ENCODE results near the gene IL2RA. TPM values are rescaled to one million over a fixed set of nuclear protein-coding genes. Genes with fewer than 3 reads are reported as not detected.

Gene IL2RA
- total RNA-seq, 1 experiment from 2014 or later = not detected

- DNase-seq (ENCODE audit: low spot score) = no peak
- intact Hi-C loops (cut with micrococcal nuclease; ENCODE audit: unreplicated experiment) = no loop called here
- no peaks in the 10 kb centered on the region for H3K4me1 ChIP-seq (ENCODE audit: insufficient read depth, low read length, poor library complexity, severe bottlenecking)
- TF ChIP-seq EZH2 (IDR thresholded peaks at IDR 0.05; ENCODE audit: borderline replicate concordance, low read depth, low read length, poor library complexity, severe bottlenecking) = no peak
- no peak for TF ChIP-seq CTCF (conservative IDR thresholded peaks at IDR 0.05; ENCODE audit: low read depth, low read length)
- H3K9me3 ChIP-seq (ENCODE audit: low read depth, low read length, poor library complexity, severe bottlenecking) = no peaks in the 10 kb centered on the region
- no peak overlapping the region for H3K27ac ChIP-seq (ENCODE audit: low read depth, low read length, poor library complexity, severe bottlenecking)
- H3K27me3 ChIP-seq (replicated peaks; ENCODE audit: insufficient read depth, low read depth, low read length, poor library complexity) = peaks cover 25% of the 10 kb centered on the region
- CTCF ChIA-PET = no interaction called here
- no TSS peak for BruUV-seq (replicated peaks)
- H3K36me3 ChIP-seq (ENCODE audit: insufficient read depth, low read length, poor library complexity, severe bottlenecking) = no peaks in the 10 kb centered on the region
- no peak overlapping the region for H3K4me3 ChIP-seq (ENCODE audit: low read depth, low read length, poor library complexity, severe bottlenecking)
- POLR2A ChIA-PET (ENCODE audit: low non-redundant PET) = no interaction called here
Observed at GRCh38 chr10:6002809-6003510, 59.2 kb downstream of the IL2RA start.

GRCh38 chr10:5999440-6000165 is 62.6 kb downstream of the IL2RA start:
- H3K27ac ChIP-seq (ENCODE audit: low read depth, low read length, poor library complexity, severe bottlenecking) = no peak overlapping the region
- no TSS peak for BruUV-seq (replicated peaks)
- CTCF ChIA-PET = no interaction called here
- no peaks in the 10 kb centered on the region for H3K4me1 ChIP-seq (ENCODE audit: insufficient read depth, low read length, poor library complexity, severe bottlenecking)
- no peaks in the 10 kb centered on the region for H3K36me3 ChIP-seq (ENCODE audit: insufficient read depth, low read length, poor library complexity, severe bottlenecking)
- peaks cover 39% of the 10 kb centered on the region for H3K27me3 ChIP-seq (replicated peaks; ENCODE audit: insufficient read depth, low read depth, low read length, poor library complexity)
- no peak overlapping the region for H3K4me3 ChIP-seq (ENCODE audit: low read depth, low read length, poor library complexity, severe bottlenecking)
- H3K9me3 ChIP-seq (ENCODE audit: low read depth, low read length, poor library complexity, severe bottlenecking) = peaks cover under 1% of the 10 kb centered on the region
- POLR2A ChIA-PET (ENCODE audit: low non-redundant PET) = no interaction called here
- TF ChIP-seq EZH2 (IDR thresholded peaks at IDR 0.05; ENCODE audit: borderline replicate concordance, low read depth, low read length, poor library complexity, severe bottlenecking) = no peak
- TF ChIP-seq CTCF (conservative IDR thresholded peaks at IDR 0.05; ENCODE audit: low read depth, low read length) = no peak
- intact Hi-C loops (cut with micrococcal nuclease; ENCODE audit: unreplicated experiment) = no loop called here
- DNase-seq (ENCODE audit: low spot score) = no peak

- ChIA-PET POLR2A (ENCODE audit: low non-redundant PET) (no interaction called here), CTCF (no interaction called here)
- Histone ChIP-seq H3K9me3 (ENCODE audit: low read depth, low read length, poor library complexity, severe bottlenecking) (peaks cover 4% of the 10 kb centered on the region), H3K36me3 (ENCODE audit: insufficient read depth, low read length, poor library complexity, severe bottlenecking) (no peaks in the 10 kb centered on the region), H3K27me3 (replicated peaks; ENCODE audit: insufficient read depth, low read depth, low read length, poor library complexity) (peaks cover 31% of the 10 kb centered on the region), H3K27ac (ENCODE audit: low read depth, low read length, poor library complexity, severe bottlenecking) (no peak overlapping the region), H3K4me3 (ENCODE audit: low read depth, low read length, poor library complexity, severe bottlenecking) (no peak overlapping the region), H3K4me1 (ENCODE audit: insufficient read depth, low read length, poor library complexity, severe bottlenecking) (no peaks in the 10 kb centered on the region)
- intact Hi-C loops (cut with micrococcal nuclease; ENCODE audit: unreplicated experiment) = no loop called here
- no peak for TF ChIP-seq CTCF (conservative IDR thresholded peaks at IDR 0.05; ENCODE audit: low read depth, low read length)
- no peak for TF ChIP-seq EZH2 (IDR thresholded peaks at IDR 0.05; ENCODE audit: borderline replicate concordance, low read depth, low read length, poor library complexity, severe bottlenecking)
- no peak for DNase-seq (ENCODE audit: low spot score)
- BruUV-seq (replicated peaks) = no TSS peak
Observed at GRCh38 chr10:5996696-5997095, 65.5 kb downstream of the IL2RA start.

Measured in A673 (cell line).